ENCODE results near the gene NEK7.
"Not testable (repeated sequence)": the region's sequence is repeated elsewhere in the genome, so short reads cannot be mapped to it uniquely, and the experiment has no call there.

Gene NEK7

GRCh38 chr1:198298640-198299039, 141.8 kb downstream of the NEK7 start:
- DNase-seq: no peak

GRCh38 chr1:198300451-198300850, 143.7 kb downstream of the NEK7 start:
- no peak for DNase-seq

GRCh38 chr1:198304431-198304830, 147.6 kb downstream of the NEK7 start:
- no peak for DNase-seq

GRCh38 chr1:198314817-198315216, 158.0 kb downstream of the NEK7 start:
- not testable (repeated sequence) for DNase-seq

GRCh38 chr1:198315331-198315730, 158.5 kb downstream of the NEK7 start:
- not testable (repeated sequence) for DNase-seq

GRCh38 chr1:198316546-198317100, 159.8 kb downstream of the NEK7 start:
- no peak for DNase-seq

- no peak for DNase-seq
These were observed 161.3 kb downstream of the NEK7 start for GRCh38 chr1:198318085-198318484.

GRCh38 chr1:198320759-198321158, 164.0 kb downstream of the NEK7 start:
- DNase-seq: no peak

GRCh38 chr1:198326232-198326631, 169.4 kb downstream of the NEK7 start:
- DNase-seq: no peak

GRCh38 chr1:198326915-198327314, 170.1 kb downstream of the NEK7 start:
- no peak for DNase-seq

- no peak for DNase-seq
These were observed 171.7 kb downstream of the NEK7 start for GRCh38 chr1:198328458-198329032.

- DNase-seq: no peak
These were observed 174.3 kb downstream of the NEK7 start for GRCh38 chr1:198330982-198331615.

GRCh38 chr1:198333744-198334143, 176.9 kb downstream of the NEK7 start:
- DNase-seq: no peak

- DNase-seq: no peak
These were observed 178.9 kb downstream of the NEK7 start for GRCh38 chr1:198335663-198336062.

- no peak for DNase-seq
These were observed 181.1 kb downstream of the NEK7 start for GRCh38 chr1:198337886-198338285.

GRCh38 chr1:198340139-198340538, 183.3 kb downstream of the NEK7 start:
- DNase-seq: no peak

GRCh38 chr1:198346178-198346577, 189.4 kb downstream of the NEK7 start:
- no peak for DNase-seq

- no peak for DNase-seq
These were observed 193.7 kb downstream of the NEK7 start for GRCh38 chr1:198350456-198350855.

GRCh38 chr1:198352975-198353695, 196.3 kb downstream of the NEK7 start:
- no peak for DNase-seq

- no peak for DNase-seq
These were observed 201.1 kb downstream of the NEK7 start for GRCh38 chr1:198357937-198358336.

GRCh38 chr1:198359024-198359653, 202.3 kb downstream of the NEK7 start:
- peak; percentile 55 for DNase-seq

- DNase-seq: no peak
These were observed 203.5 kb downstream of the NEK7 start for GRCh38 chr1:198360208-198360729.

GRCh38 chr1:198361237-198361767, 204.5 kb downstream of the NEK7 start:
- no peak for DNase-seq
